ENCODE results near the gene CCNL1. TPM values are rescaled to one million over a fixed set of nuclear protein-coding genes. Genes with fewer than 3 reads are reported as not detected.
"Not testable (repeated sequence)": the region's sequence is repeated elsewhere in the genome, so short reads cannot be mapped to it uniquely, and the experiment has no call there.

The CCNL1 gene
- total RNA-seq, 1 donor from 2014 or later: 99.9 TPM

DNA sequence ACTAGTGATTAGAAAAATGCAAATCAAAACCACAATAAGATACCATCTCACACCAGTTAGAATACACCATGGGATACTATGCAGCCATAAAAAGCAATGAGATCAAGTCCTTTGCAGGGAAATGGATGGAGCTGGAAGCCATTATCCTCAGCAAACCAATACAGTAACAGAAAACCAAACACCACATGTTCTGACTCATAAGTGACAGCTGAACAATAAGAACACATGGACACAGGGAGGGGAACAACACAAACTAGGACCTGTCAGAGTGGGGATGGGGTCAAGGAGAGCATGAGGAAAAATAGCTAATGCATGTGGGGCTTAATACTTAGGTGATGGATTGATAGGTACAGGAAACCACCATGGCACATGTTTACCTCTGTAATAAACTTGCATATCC lies 36.0 kb upstream of the CCNL1 start:
- TF ChIP-seq, protein P1, sequence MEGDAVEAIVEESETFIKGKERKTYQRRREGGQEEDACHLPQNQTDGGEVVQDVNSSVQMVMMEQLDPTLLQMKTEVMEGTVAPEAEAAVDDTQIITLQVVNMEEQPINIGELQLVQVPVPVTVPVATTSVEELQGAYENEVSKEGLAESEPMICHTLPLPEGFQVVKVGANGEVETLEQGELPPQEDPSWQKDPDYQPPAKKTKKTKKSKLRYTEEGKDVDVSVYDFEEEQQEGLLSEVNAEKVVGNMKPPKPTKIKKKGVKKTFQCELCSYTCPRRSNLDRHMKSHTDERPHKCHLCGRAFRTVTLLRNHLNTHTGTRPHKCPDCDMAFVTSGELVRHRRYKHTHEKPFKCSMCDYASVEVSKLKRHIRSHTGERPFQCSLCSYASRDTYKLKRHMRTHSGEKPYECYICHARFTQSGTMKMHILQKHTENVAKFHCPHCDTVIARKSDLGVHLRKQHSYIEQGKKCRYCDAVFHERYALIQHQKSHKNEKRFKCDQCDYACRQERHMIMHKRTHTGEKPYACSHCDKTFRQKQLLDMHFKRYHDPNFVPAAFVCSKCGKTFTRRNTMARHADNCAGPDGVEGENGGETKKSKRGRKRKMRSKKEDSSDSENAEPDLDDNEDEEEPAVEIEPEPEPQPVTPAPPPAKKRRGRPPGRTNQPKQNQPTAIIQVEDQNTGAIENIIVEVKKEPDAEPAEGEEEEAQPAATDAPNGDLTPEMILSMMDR (IDR thresholded peaks at IDR 0.05; ENCODE audit: insufficient read depth, low read length, poor library complexity, severe bottlenecking): no peak
- no peak for DNase-seq (ENCODE audit: low read depth)

DNA sequence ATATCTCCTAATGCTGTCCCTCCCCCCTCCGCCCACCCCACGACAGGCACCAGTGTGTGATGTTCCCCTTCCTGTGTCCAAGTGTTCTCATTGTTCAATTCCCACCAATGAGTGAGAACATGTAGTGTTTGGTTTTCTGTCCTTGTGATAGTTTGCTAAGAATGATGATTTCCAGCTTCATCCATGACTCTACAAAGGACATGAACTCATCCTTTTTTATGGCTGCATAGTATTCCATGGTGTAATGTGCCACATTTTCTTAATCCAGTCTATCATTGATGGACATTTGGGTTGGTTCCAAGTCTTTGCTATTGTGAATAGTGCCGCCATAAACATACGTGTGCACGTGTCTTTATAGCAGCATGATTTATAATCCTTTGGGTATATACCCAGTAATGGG lies 31.2 kb upstream of the CCNL1 start:
- not testable (repeated sequence) for H3K36me3 ChIP-seq (ENCODE audit: control insufficient read depth, insufficient read depth, low read length); DNase-seq (ENCODE audit: low read depth); H3K27me3 ChIP-seq (ENCODE audit: control insufficient read depth, insufficient read depth, low read length); H3K4me3 ChIP-seq (ENCODE audit: low read depth, low read length)

More for the DNA sequence above, 36.0 kb upstream of the CCNL1 start:
- H3K36me3 ChIP-seq (ENCODE audit: control insufficient read depth, insufficient read depth, low read length): no peaks in the 10 kb centered on the region
- no peaks in the 10 kb centered on the region for H3K27me3 ChIP-seq (ENCODE audit: control insufficient read depth, insufficient read depth, low read length)
- H3K4me3 ChIP-seq (ENCODE audit: low read depth, low read length): no peak overlapping the region

DNA sequence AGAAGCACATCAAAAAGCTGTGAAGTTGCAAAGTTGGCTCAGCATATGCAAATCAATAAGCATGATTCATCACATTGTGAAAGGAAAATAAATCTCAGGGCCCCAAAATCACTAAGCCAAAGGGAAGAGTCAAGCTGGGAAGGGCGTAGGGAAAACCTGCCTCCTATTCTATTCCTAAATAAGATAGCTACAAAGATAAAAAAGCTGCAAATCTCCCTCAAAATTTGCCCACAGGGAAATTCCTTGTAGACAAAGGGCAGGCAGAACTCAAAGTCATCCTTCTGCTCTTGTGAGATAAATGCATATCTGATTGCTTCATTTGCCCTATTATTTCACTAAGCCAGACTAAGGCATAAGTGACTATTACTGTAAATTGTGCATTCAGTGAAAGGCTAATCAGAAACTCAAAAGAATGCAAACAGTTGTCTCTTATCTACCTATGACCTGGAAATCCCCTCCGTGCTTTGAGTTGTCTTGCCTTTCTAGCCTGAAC lies 30.5 kb upstream of the CCNL1 start:
- TF ChIP-seq, protein P1 (IDR thresholded peaks at IDR 0.05; ENCODE audit: insufficient read depth, low read length, poor library complexity, severe bottlenecking): no peak
- no peak for DNase-seq (ENCODE audit: low read depth)
- H3K27me3 ChIP-seq (ENCODE audit: control insufficient read depth, insufficient read depth, low read length): no peaks in the 10 kb centered on the region
- no peak overlapping the region for H3K4me3 ChIP-seq (ENCODE audit: low read depth, low read length)
- peaks cover 3% of the 10 kb centered on the region for H3K36me3 ChIP-seq (ENCODE audit: control insufficient read depth, insufficient read depth, low read length)

DNA sequence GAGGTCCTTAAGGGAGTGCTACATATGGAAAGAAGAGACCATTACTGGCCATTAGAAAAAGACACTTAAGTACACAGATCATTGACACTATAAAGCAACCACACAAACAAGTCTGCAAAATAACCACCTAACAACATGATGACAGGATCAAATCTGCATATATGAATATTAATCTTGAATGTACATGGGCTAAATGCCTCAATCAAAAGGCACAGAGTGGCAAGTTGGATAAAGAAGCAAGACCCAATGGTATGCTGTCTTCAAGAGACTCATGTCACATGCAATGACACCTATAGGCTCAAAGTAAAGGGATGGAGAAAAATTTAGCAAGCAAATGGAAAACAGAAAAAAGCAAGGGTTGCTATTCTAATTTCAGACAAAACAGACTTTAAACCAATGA lies 28.4 kb upstream of the CCNL1 start:
- no peak overlapping the region for H3K4me3 ChIP-seq (ENCODE audit: low read depth, low read length)
- H3K27me3 ChIP-seq (ENCODE audit: control insufficient read depth, insufficient read depth, low read length): no peaks in the 10 kb centered on the region
- TF ChIP-seq, protein P1 (IDR thresholded peaks at IDR 0.05; ENCODE audit: insufficient read depth, low read length, poor library complexity, severe bottlenecking): no peak
- H3K36me3 ChIP-seq (ENCODE audit: control insufficient read depth, insufficient read depth, low read length): peaks cover 3% of the 10 kb centered on the region
- no peak for DNase-seq (ENCODE audit: low read depth)

DNA sequence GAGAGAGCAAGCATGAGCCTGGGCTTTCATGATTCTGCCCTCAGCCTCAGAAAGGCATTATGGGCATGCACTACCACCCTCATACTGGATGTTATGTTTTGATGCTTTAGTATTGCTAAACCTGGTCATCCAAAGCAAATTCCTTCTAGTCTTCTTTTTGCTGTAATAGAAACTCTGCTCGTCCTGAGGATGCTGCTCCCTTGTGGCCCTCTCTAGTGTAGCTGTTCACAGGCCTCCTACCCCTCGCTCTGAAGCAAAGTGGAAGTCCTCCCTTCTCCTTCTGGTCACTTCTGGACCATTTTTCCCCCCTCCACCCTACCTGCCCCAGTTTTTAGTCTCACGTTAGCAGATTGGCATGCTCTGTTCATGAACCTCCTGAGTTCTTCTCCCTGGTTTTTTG lies 22.9 kb upstream of the CCNL1 start:
- no peak for DNase-seq (ENCODE audit: low read depth)
- Histone ChIP-seq H3K36me3 (ENCODE audit: control insufficient read depth, insufficient read depth, low read length) (peaks cover 3% of the 10 kb centered on the region), H3K4me3 (ENCODE audit: low read depth, low read length) (no peak overlapping the region), H3K27me3 (ENCODE audit: control insufficient read depth, insufficient read depth, low read length) (no peaks in the 10 kb centered on the region)
- TF ChIP-seq, protein P1 (IDR thresholded peaks at IDR 0.05; ENCODE audit: insufficient read depth, low read length, poor library complexity, severe bottlenecking): no peak

DNA sequence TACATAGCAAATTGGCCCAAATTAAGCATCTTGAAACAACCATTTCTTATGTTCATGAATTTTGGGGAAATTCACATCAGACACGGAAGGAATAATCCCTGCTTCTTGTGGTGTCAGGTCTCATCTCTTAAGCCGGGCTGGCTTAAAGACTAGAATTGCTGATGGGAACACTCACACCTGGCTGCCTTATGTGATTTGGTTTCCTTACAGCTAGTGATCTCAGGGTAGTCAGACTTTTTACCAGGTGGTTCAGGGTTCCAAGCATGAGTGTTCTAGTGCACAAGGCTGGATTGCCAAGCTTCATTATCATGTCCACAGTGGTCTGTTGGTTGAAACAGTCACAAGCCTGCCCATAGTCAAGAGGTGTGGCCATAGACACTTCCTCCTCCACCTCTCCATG lies 20.3 kb upstream of the CCNL1 start:
- no peak for DNase-seq (ENCODE audit: low read depth)
- TF ChIP-seq, protein P1 (IDR thresholded peaks at IDR 0.05; ENCODE audit: insufficient read depth, low read length, poor library complexity, severe bottlenecking): no peak
- Histone ChIP-seq H3K36me3 (ENCODE audit: control insufficient read depth, insufficient read depth, low read length) (no peaks in the 10 kb centered on the region), H3K27me3 (ENCODE audit: control insufficient read depth, insufficient read depth, low read length) (no peaks in the 10 kb centered on the region), H3K4me3 (ENCODE audit: low read depth, low read length) (no peak overlapping the region)

All from kidney epithelial cell (primary cell).